ENCODE results near the gene ATXN7. TPM values are rescaled to one million over a fixed set of nuclear protein-coding genes. Genes with fewer than 3 reads are reported as not detected.

Gene ATXN7
- total and polyA plus RNA-seq, 7 donors = 2.4 to 27.2 (median 16.2) TPM

DNA sequence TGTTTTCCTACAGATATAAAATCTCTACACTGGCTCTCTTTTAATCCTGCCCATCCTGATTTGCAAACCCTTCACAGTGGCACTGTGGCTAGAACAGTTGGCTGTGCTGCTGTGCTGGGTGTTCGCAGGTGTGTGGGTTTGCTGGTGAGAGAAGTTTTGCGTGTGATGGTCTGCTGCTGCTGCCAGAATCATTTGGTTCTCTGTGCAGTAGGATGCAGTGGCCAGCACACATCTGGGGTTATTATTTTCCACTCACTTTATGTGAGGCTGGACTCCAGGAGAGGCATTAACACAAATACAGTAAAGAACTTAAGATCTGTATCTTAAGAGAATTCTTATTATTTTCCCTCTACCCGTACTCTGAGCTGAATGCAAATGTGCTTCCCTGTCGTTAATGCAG lies 175.7 kb downstream of the ATXN7 start:
- Histone ChIP-seq H3K27ac (no peak overlapping the region), H3K9me3 (no peaks in the 10 kb centered on the region), H3K36me3 (ENCODE audit: insufficient read depth in 1 of 2, low read depth in 1 of 2) (no peaks in the 10 kb centered on the region), H3K4me1 (no peaks in the 10 kb centered on the region), H3K4me3 (no peak overlapping the region), H3K27me3 (ENCODE audit: insufficient read depth in 3 of 3, low read length in 2 of 3) (peaks cover 0 to 12% (median 0%) of the 10 kb centered on the region in 3 donors)
- no peak for DNase-seq
- TF ChIP-seq, protein P1, sequence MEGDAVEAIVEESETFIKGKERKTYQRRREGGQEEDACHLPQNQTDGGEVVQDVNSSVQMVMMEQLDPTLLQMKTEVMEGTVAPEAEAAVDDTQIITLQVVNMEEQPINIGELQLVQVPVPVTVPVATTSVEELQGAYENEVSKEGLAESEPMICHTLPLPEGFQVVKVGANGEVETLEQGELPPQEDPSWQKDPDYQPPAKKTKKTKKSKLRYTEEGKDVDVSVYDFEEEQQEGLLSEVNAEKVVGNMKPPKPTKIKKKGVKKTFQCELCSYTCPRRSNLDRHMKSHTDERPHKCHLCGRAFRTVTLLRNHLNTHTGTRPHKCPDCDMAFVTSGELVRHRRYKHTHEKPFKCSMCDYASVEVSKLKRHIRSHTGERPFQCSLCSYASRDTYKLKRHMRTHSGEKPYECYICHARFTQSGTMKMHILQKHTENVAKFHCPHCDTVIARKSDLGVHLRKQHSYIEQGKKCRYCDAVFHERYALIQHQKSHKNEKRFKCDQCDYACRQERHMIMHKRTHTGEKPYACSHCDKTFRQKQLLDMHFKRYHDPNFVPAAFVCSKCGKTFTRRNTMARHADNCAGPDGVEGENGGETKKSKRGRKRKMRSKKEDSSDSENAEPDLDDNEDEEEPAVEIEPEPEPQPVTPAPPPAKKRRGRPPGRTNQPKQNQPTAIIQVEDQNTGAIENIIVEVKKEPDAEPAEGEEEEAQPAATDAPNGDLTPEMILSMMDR (IDR thresholded peaks at IDR 0.05) = no peak
- intact Hi-C loops (cut with DNase I) = no loop called here
- ATAC-seq = no peak
- 73 to 84% (median 82%) methylated on average over 4 of the region's 4 CpGs for WGBS, 3 donors

DNA sequence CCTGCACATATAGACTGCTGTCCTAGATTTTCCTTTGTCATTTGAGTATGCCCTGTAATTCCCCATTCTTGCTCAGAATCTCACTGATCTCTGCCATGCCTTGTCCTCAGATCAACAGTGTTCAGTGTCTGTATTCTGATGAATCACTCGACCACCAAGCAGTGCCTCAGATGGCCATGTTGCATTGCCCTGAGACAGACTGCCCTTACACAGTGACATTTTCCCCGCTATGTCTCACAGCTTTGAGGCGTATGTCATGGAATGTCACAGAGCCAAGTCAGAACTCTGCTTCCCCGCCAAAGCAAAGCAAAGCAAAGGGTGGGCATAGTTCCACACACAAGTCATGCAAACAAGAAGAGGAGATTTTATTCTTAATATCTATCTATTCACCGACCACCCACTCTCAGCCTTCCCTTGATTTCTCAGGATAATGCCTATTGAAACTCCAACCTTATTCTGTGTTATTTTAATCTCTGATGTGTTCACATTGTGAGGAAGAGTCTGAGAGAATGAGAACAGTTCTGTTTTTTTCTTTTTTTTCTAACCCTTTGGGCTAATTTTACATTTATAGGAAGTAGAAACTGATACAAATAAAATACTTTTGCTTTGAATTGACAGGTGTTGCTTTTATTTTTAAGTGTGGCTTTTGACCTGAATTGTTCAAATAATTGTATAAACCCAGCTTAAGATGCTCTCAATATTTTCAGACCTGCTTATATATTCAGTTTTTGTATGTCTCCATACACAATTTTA lies 176.5 kb downstream of the ATXN7 start:
- H3K36me3 ChIP-seq (ENCODE audit: insufficient read depth in 1 of 2, low read depth in 1 of 2) = no peaks in the 10 kb centered on the region
- H3K9me3 ChIP-seq = no peaks in the 10 kb centered on the region
- intact Hi-C loops (cut with DNase I) = no loop called here
- no peak overlapping the region for H3K27ac ChIP-seq
- peaks cover 0 to 12% (median 0%) of the 10 kb centered on the region in 3 donors for H3K27me3 ChIP-seq (ENCODE audit: insufficient read depth in 3 of 3, low read length in 2 of 3)
- TF ChIP-seq, protein P1 (IDR thresholded peaks at IDR 0.05) = no peak
- no peaks in the 10 kb centered on the region for H3K4me1 ChIP-seq
- no peak overlapping the region for H3K4me3 ChIP-seq
- no peak for DNase-seq
- no peak for ATAC-seq
- 30 to 41% (median 38%) methylated on average over 5 of the region's 5 CpGs for WGBS, 3 donors

DNA sequence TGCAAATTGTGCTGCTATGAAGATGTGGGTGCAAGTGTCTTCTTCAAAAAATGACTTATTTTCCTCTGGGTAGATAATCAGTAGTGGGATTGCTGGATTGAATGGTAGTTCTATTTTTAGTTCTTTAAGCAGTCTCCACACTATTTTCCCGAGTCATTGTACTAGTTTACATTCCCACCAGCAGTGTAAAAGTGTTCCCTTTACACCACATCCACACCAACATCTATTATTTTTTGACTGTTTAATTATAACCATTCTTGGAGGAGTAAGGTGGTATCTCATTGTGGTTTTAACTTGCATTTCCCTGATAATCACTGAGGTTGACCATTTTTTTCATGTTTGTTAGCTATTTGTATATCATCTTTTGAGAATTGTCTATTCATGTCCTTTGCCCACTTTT lies 179.3 kb downstream of the ATXN7 start:
- no peaks in the 10 kb centered on the region for H3K4me1 ChIP-seq
- no peak overlapping the region for H3K27ac ChIP-seq
- no peak for DNase-seq
- peaks cover 0 to 12% (median 0%) of the 10 kb centered on the region in 3 donors for H3K27me3 ChIP-seq (ENCODE audit: insufficient read depth in 3 of 3, low read length in 2 of 3)
- no peak overlapping the region for H3K4me3 ChIP-seq
- H3K9me3 ChIP-seq = no peaks in the 10 kb centered on the region
- 29 to 72% (median 51%) methylated on average over 1 of the region's 1 CpG for WGBS, 3 donors
- TF ChIP-seq, protein P1 (IDR thresholded peaks at IDR 0.05) = no peak
- no peaks in the 10 kb centered on the region for H3K36me3 ChIP-seq (ENCODE audit: insufficient read depth in 1 of 2, low read depth in 1 of 2)
- intact Hi-C loops (cut with DNase I) = no loop called here
- no peak for ATAC-seq

DNA sequence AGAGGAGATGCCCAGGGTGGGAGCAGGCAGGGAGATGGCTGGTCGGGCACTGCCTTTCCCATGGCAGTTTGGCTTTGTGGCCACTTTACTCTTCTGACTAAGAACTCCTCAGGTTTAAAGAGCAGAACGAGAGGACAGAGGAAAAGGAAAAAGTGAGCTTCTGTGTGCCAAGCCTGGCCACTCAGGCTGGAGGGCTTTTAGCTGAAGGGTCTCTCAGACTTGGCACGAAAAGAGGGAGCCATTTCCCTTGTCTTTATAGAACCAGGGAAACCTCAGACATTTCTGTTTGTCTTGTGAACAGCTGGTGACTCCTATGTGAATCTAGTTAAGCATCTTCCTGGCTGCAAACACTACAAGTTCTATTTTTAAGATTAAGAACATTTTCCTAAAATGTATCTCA lies 182.9 kb downstream of the ATXN7 start:
- no peak overlapping the region for H3K4me3 ChIP-seq
- WGBS, 3 donors = 85 to 92% (median 88%) methylated on average over 3 of the region's 3 CpGs
- no peaks in the 10 kb centered on the region for H3K4me1 ChIP-seq
- H3K36me3 ChIP-seq (ENCODE audit: insufficient read depth in 1 of 2, low read depth in 1 of 2) = no peaks in the 10 kb centered on the region
- intact Hi-C loops (cut with DNase I) = no loop called here
- DNase-seq (no peak), ATAC-seq (no peak)
- TF ChIP-seq, protein P1 (IDR thresholded peaks at IDR 0.05) = no peak
- no peaks in the 10 kb centered on the region for H3K9me3 ChIP-seq
- H3K27ac ChIP-seq = no peak overlapping the region
- peaks cover 0 to 6% (median 0%) of the 10 kb centered on the region in 3 donors for H3K27me3 ChIP-seq (ENCODE audit: insufficient read depth in 3 of 3, low read length in 2 of 3)

Measured in psoas muscle (tissue), 8 donors.